Activated B cell treated with CpG ODN at 0.5 μM for 24 hours (primary cell): ENCODE measurements around the gene CHAT. TPM values are rescaled to one million over a fixed set of nuclear protein-coding genes. Genes with fewer than 3 reads are reported as not detected.

Experiments used
- ATAC-seq: fragments of 200-7000 bp; cut with Tn5 transposase; one replicate; pipeline ENCODE4 v1.10.0; 2021; ENCODE audit warnings: low read depth, mild to moderate bottlenecking, moderate library complexity
- CTCF ChIA-PET: fragments of 350-600 bp; sonication (Branson Sonifier 250); formaldehyde crosslinking; loops from one replicate; lab custom pipeline; 2021; ENCODE audit warnings: antibody characterized with exemption; lab: Charles Lee
- POLR2A ChIA-PET: fragments of 350-600 bp; sonication (Branson Sonifier 250); formaldehyde crosslinking; loops from one replicate; lab custom pipeline; 2021; ENCODE audit warnings: antibody characterized with exemption; lab: Charles Lee
- DNase-seq: peaks from one replicate; pipeline ENCODE4 v3.0.0; 2022
- H3K27ac Mint-ChIP-seq: one replicate; pipeline ENCODE4 v1.8.0; 2020; ENCODE audit warnings: mixed read lengths
- H3K27me3 Mint-ChIP-seq: one replicate; pipeline ENCODE4 v1.8.0; 2021; ENCODE audit warnings: mixed read lengths
- H3K36me3 Mint-ChIP-seq: one replicate; pipeline ENCODE4 v1.8.0; 2021; ENCODE audit warnings: low read depth, mixed read lengths
- H3K4me1 Mint-ChIP-seq: one replicate; pipeline ENCODE4 v1.8.0; 2021; ENCODE audit warnings: mixed read lengths
- H3K4me3 Mint-ChIP-seq: one replicate; pipeline ENCODE4 v1.8.0; 2020; ENCODE audit warnings: mild to moderate bottlenecking, mixed read lengths
- H3K9me3 Mint-ChIP-seq: one replicate; pipeline ENCODE4 v1.8.0; 2020; ENCODE audit warnings: mixed read lengths
- intact Hi-C: fragments of 100-400 bp; cut with micrococcal nuclease; formaldehyde crosslinking; loops from one replicate; pipeline ENCODE4 v1.15.1; 2024
- total RNA-seq: library from RNA; stranded (reverse); gene quantifications from 2 replicates; pipeline ENCODE4 v1.2.3, GENCODE V29; 2022
- TF ChIP-seq, protein P1 (sequence below): fragments of 200-600 bp; IDR thresholded peaks from one replicate; pipeline ENCODE4 v1.8.0; 2022; ENCODE audit warnings: antibody characterized with exemption, mild to moderate bottlenecking

The CHAT gene
- total RNA-seq, 1 donor from 2014 or later: not detected

- Mint-ChIP-seq H3K4me1 (no peaks in the 10 kb centered on the region), H3K36me3 (no peaks in the 10 kb centered on the region), H3K9me3 (no peaks in the 10 kb centered on the region), H3K4me3 (no peak overlapping the region), H3K27ac (no peak overlapping the region), H3K27me3 (peaks cover 7% of the 10 kb centered on the region)
- TF ChIP-seq, protein P1, sequence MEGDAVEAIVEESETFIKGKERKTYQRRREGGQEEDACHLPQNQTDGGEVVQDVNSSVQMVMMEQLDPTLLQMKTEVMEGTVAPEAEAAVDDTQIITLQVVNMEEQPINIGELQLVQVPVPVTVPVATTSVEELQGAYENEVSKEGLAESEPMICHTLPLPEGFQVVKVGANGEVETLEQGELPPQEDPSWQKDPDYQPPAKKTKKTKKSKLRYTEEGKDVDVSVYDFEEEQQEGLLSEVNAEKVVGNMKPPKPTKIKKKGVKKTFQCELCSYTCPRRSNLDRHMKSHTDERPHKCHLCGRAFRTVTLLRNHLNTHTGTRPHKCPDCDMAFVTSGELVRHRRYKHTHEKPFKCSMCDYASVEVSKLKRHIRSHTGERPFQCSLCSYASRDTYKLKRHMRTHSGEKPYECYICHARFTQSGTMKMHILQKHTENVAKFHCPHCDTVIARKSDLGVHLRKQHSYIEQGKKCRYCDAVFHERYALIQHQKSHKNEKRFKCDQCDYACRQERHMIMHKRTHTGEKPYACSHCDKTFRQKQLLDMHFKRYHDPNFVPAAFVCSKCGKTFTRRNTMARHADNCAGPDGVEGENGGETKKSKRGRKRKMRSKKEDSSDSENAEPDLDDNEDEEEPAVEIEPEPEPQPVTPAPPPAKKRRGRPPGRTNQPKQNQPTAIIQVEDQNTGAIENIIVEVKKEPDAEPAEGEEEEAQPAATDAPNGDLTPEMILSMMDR: no peak
- POLR2A ChIA-PET: no interaction called here
- CTCF ChIA-PET: no interaction called here
- no peak for DNase-seq
- intact Hi-C loops: no loop called here
- no peak for ATAC-seq
Observed at GRCh38 chr10:49710966-49711365, 97.1 kb downstream of the CHAT start.

GRCh38 chr10:49711481-49711880, 97.6 kb downstream of the CHAT start:
- Mint-ChIP-seq H3K4me3 (no peak overlapping the region), H3K9me3 (no peaks in the 10 kb centered on the region), H3K27ac (no peak overlapping the region), H3K27me3 (peaks cover 7% of the 10 kb centered on the region), H3K4me1 (no peaks in the 10 kb centered on the region), H3K36me3 (no peaks in the 10 kb centered on the region)
- TF ChIP-seq, protein P1: no peak
- ChIA-PET CTCF (no interaction called here), POLR2A (no interaction called here)
- intact Hi-C loops: no loop called here
- DNase-seq: no peak
- no peak for ATAC-seq

GRCh38 chr10:49713266-49713665, 99.4 kb downstream of the CHAT start:
- ChIA-PET CTCF (no interaction called here), POLR2A (no interaction called here)
- H3K9me3 Mint-ChIP-seq: no peaks in the 10 kb centered on the region
- TF ChIP-seq, protein P1: no peak
- no peak for ATAC-seq
- peaks cover 7% of the 10 kb centered on the region for H3K27me3 Mint-ChIP-seq
- no peaks in the 10 kb centered on the region for H3K36me3 Mint-ChIP-seq
- no peak overlapping the region for H3K27ac Mint-ChIP-seq
- H3K4me3 Mint-ChIP-seq: no peak overlapping the region
- no peaks in the 10 kb centered on the region for H3K4me1 Mint-ChIP-seq
- intact Hi-C loops: no loop called here
- no peak for DNase-seq

Other genes with a start within 250 kb of the CHAT start
- gene DRGX, start 217.9 kb upstream of the CHAT start, total RNA-seq: not detected in 2 replicates
- gene ERCC6, start 74.9 kb upstream of the CHAT start, total RNA-seq: 37.4 and 46.2 TPM in 2 replicates
- not detected in 2 replicates for gene SLC18A3, start 3.7 kb upstream of the CHAT start, total RNA-seq
- not detected in 2 replicates for gene C10orf53, start 65.6 kb downstream of the CHAT start, total RNA-seq
- not detected in 2 replicates for gene OGDHL, start 148.3 kb downstream of the CHAT start, total RNA-seq